K562 (cell line): ENCODE measurements around the gene RPL26. TPM values are rescaled to one million over a fixed set of nuclear protein-coding genes. Genes with fewer than 3 reads are reported as not detected.

Source experiments
- ATAC-seq: fragments of 200-7000 bp; cut with Tn5 transposase; 3 replicates; pipeline ENCODE4 v1.9.1; 2020; ENCODE audit warnings: moderate library complexity
- BruUV-seq: library from RNA; stranded (reverse); fragments of 400-500 nt; replicated peaks from 2 replicates; lab custom pipeline; 2021; lab: Mats Ljungman, UMichigan
- CTCF ChIA-PET: fragments of 300-600 bp; formaldehyde crosslinking; extraction: SDS; loops from one replicate; lab custom pipeline; 2021; ENCODE audit warnings: low intra/inter-chr PET ratio; lab: Yijun Ruan, JAX
- POLR2A ChIA-PET: fragments of 300-600, 350-650 bp; sonication (Branson Sonifier 250); formaldehyde crosslinking; extraction: SDS; loops from one replicate; lab custom pipeline; 2021; ENCODE audit warnings: antibody characterized with exemption, inconsistent platforms; lab: Yijun Ruan, JAX
- DNase-seq, 4 experiments: peaks; one replicate each; pipeline versions ENCODE4 v3.0.0 to v3.0.0-alpha.2; 2011 to 2018; ENCODE audit warnings: low spot score in 3 of 4, mixed read lengths in 3 of 4; ENCODE audit errors: extremely low read depth in 1 of 4
- FAIRE-seq: peaks from 2 replicates; lab custom pipeline; 2011; peaks lifted over from hg19 to GRCh38; lab: Jason Lieb, UNC
- H2AFZ ChIP-seq: 2 replicates; pipeline ENCODE4 v1.6.0; 2011; ENCODE audit warnings: low read depth, low read length, control low read depth, inconsistent platforms
- H3K27ac ChIP-seq: fragments of 200-600 bp; 3 replicates; pipeline ENCODE4 v1.8.0; 2011; ENCODE audit warnings: low read depth, mild to moderate bottlenecking, control low read depth, inconsistent platforms, low read length, moderate library complexity, mixed read lengths; ENCODE audit errors: extremely low read depth
- H3K27me3 ChIP-seq, 2 experiments: fragments of 300-600 bp in 1 of 2; 2 replicates in 1 of 2; 3 replicates in 1 of 2; pipeline versions ENCODE4 v1.6.0 to v1.8.0; 2011; ENCODE audit warnings: inconsistent platforms in 2 of 2, low read length in 2 of 2, mild to moderate bottlenecking in 1 of 2, mixed read lengths in 1 of 2, moderate library complexity in 1 of 2; ENCODE audit not compliant: control insufficient read depth in 2 of 2, insufficient read depth in 2 of 2
- H3K36me3 ChIP-seq: fragments of 300-600 bp; 3 replicates; pipeline ENCODE4 v1.8.0; 2011; ENCODE audit warnings: mild to moderate bottlenecking, low read length, inconsistent platforms; ENCODE audit not compliant: control insufficient read depth, insufficient read depth
- H3K4me1 ChIP-seq, 2 experiments: fragments of 200-600 bp in 1 of 2; replicated peaks in 1 of 2; 2 replicates in 1 of 2; 3 replicates in 1 of 2; pipeline versions ENCODE4 v1.5.1 to v1.8.0; 2011; ENCODE audit warnings: inconsistent platforms in 2 of 2, low read length in 2 of 2, mild to moderate bottlenecking in 1 of 2, mixed read lengths in 1 of 2, moderate library complexity in 1 of 2; ENCODE audit not compliant: control insufficient read depth in 2 of 2, insufficient read depth in 2 of 2
- H3K4me2 ChIP-seq: 2 replicates; pipeline ENCODE4 v1.6.1; 2011; ENCODE audit warnings: low read length, control low read depth, inconsistent platforms, mixed read lengths; ENCODE audit not compliant: insufficient read depth
- H3K4me3 ChIP-seq: fragments of 200-600 bp; sonication (generic), shearing (Covaris generic); 2 replicates; pipeline ENCODE4 v1.5.1; 2016; ENCODE audit warnings: control low read depth, inconsistent platforms
- H3K79me2 ChIP-seq: fragments of 200-600 bp; 3 replicates; pipeline ENCODE4 v1.8.0; 2011; ENCODE audit warnings: low read length, inconsistent platforms; ENCODE audit not compliant: control insufficient read depth, insufficient read depth
- H3K9ac ChIP-seq, 2 experiments: 2 replicates each; pipeline versions ENCODE4 v1.6.0 to v1.6.1; 2011; ENCODE audit warnings: low read depth in 2 of 2, low read length in 2 of 2, control low read depth in 1 of 2, inconsistent platforms in 1 of 2, mild to moderate bottlenecking in 1 of 2, mixed read lengths in 1 of 2; ENCODE audit not compliant: insufficient read depth in 1 of 2
- H3K9me1 ChIP-seq: one replicate; pipeline ENCODE4 v1.6.0; 2011; ENCODE audit warnings: inconsistent platforms, mild to moderate bottlenecking, low read length, moderate library complexity; ENCODE audit not compliant: control insufficient read depth, insufficient read depth
- H3K9me3 ChIP-seq: replicated peaks from 2 replicates; pipeline ENCODE4 v1.5.1; 2011; ENCODE audit warnings: low read depth, low read length, inconsistent platforms; ENCODE audit not compliant: control insufficient read depth, insufficient read depth
- H4K20me1 ChIP-seq: replicated peaks from 2 replicates; pipeline ENCODE4 v1.6.1; 2011; ENCODE audit warnings: low read length, inconsistent platforms, mixed read lengths; ENCODE audit not compliant: control insufficient read depth, insufficient read depth
- GABPA ChIP-seq: fragments of 200-800 bp; sonication (Bioruptor generic); conservative IDR thresholded peaks from 2 replicates; pipeline ENCODE4 v1.6.1; 2016; ENCODE audit warnings: low read depth, missing genetic modification characterization, missing compliant biosample characterization
- KDM4B ChIP-seq, 2 experiments: fragments of 450-650 bp in 1 of 2; sonication (generic) in 1 of 2; IDR thresholded peaks; 2 replicates each; pipeline ENCODE4 v1.6.1; 2016 to 2017; ENCODE audit warnings: borderline replicate concordance in 2 of 2, antibody characterized with exemption in 1 of 2, low read depth in 1 of 2, mild to moderate bottlenecking in 1 of 2
- NFYB ChIP-seq: IDR thresholded peaks from 2 replicates; pipeline ENCODE4 v1.6.1; 2011; ENCODE audit warnings: mild to moderate bottlenecking, moderate library complexity; ENCODE audit not compliant: insufficient read length; ENCODE audit errors: extremely low read depth
- TGIF2 ChIP-seq: sonication (generic); formaldehyde crosslinking; IDR thresholded peaks from 2 replicates; pipeline ENCODE4 v1.8.1; 2022; ENCODE audit warnings: mild to moderate bottlenecking, missing genetic modification reagents, moderate library complexity
- THRB ChIP-seq: fragments of 450-650 bp; formaldehyde crosslinking; conservative IDR thresholded peaks from 2 replicates; pipeline ENCODE4 v1.4.0; 2022; ENCODE audit warnings: mild to moderate bottlenecking, missing genetic modification characterization
- ZNF165 ChIP-seq: fragments of 250-450 bp; sonication (Bioruptor Pico); IDR thresholded peaks from 2 replicates; pipeline ENCODE4 v1.4.0; 2020; ENCODE audit warnings: borderline replicate concordance
- ZNF23 ChIP-seq: fragments of 250-450 bp; sonication (Bioruptor Pico); IDR thresholded peaks from 2 replicates; pipeline ENCODE4 v1.4.0; 2020; ENCODE audit warnings: mild to moderate bottlenecking
- ZNF655 ChIP-seq: fragments of 250-450 bp; sonication (Bioruptor Pico); IDR thresholded peaks from 2 replicates; pipeline ENCODE4 v1.5.0; 2021
- ZNF764 ChIP-seq: fragments of 250-450 bp; sonication (Bioruptor Pico); IDR thresholded peaks from 2 replicates; pipeline ENCODE4 v1.4.0; 2020; ENCODE audit warnings: low read depth, mild to moderate bottlenecking, moderate library complexity
- ZSCAN32 ChIP-seq: fragments of 450-650 bp; formaldehyde crosslinking; IDR thresholded peaks from 2 replicates; pipeline ENCODE4 v1.4.0; 2020; ENCODE audit warnings: mild to moderate bottlenecking, moderate library complexity
- WGBS: fragments of 100-300 bp; shearing (Covaris generic); methylation state at CpG from one replicate; pipeline ENCODE4 v1.1.6; 2016; ENCODE audit warnings: low coverage, mixed read lengths; ENCODE audit not compliant: insufficient coverage; ENCODE audit errors: missing lambda C conversion rate; 5-methylcytosine and 5-hydroxymethylcytosine counted together
- in situ Hi-C: fragments of 300-500 bp; cut with MboI; formaldehyde crosslinking; loops from 4 replicates; pipeline ENCODE4 v1.15.0; 2018; ENCODE audit warnings: inconsistent platforms, mixed read lengths
- intact Hi-C: fragments of 100-400 bp; cut with micrococcal nuclease; formaldehyde crosslinking; loops from 2 replicates; pipeline ENCODE4 v1.14.2; 2022
- polyA plus RNA-seq, 8 experiments: library from polyadenylated mRNA; depleted of rRNA in 4 of 8; stranded (reverse) in 5 of 8; unstranded in 3 of 8; fragments of >200 nt; fragmentation: Nextera tagmentation in 2 of 8; fragmentation: Illumina TruSeq in 1 of 8; extraction: Ambion mirVana in 2 of 8; extraction: Trizol in 1 of 8; gene quantifications; 2 replicates each; pipeline versions ENCODE4 v1.2.1 to v1.2.3, GENCODE V29; 2011 to 2014; ENCODE audit warnings: inconsistent platforms in 1 of 8, missing spikeins in 1 of 8
- total RNA-seq, 7 experiments: library from RNA; depleted of rRNA in 6 of 7; stranded (reverse); fragments of >200 nt in 6 of 7; fragmentation: Illumina TruSeq in 2 of 7; extraction: Trizol in 2 of 7; gene quantifications; 2 replicates each; pipeline versions ENCODE4 v1.2.1 to v1.2.3, GENCODE V29; 2011 to 2021; ENCODE audit warnings: low replicate concordance in 1 of 7
- TF ChIP-seq, protein P1 (sequence below): fragments of 250-450 bp; sonication (Bioruptor Pico); IDR thresholded peaks from 2 replicates; pipeline ENCODE4 v1.9.0; 2021; ENCODE audit warnings: mild to moderate bottlenecking, inconsistent platforms

The RPL26 gene
- total and polyA plus RNA-seq, 9 of the 15 experiments (the other 6 are each of a cell fraction or from before 2014, with no cell fraction given): 1,474 to 4,074 (median 2,904) TPM

- no peak for DNase-seq
- Histone ChIP-seq H3K4me1 (peaks cover 0 to 2% of the 10 kb centered on the region in 2 experiments; a peak in 3 of 5 replicates), H3K4me2 (no peak overlapping the region), H3K79me2 (no peaks in the 10 kb centered on the region), H3K27me3 (no peaks in the 10 kb centered on the region), H2AFZ (no peak overlapping the region), H3K27ac (no peak overlapping the region), H3K36me3 (no peaks in the 10 kb centered on the region), H3K9me1 (no peaks in the 10 kb centered on the region), H3K9me3 (no peaks in the 10 kb centered on the region), H4K20me1 (no peaks in the 10 kb centered on the region), H3K9ac (no peak overlapping the region), H3K4me3 (no peak overlapping the region)
- CTCF ChIA-PET: no interaction called here
- WGBS: 34% methylated on average over 8 of the region's 8 CpGs
- no peak for ATAC-seq
- FAIRE-seq: no peak
- intact Hi-C loops (no loop called here), in situ Hi-C loops (no loop called here)
- no TSS peak for BruUV-seq
- TF ChIP-seq ZNF165 (CRISPR knock-in tag) (no peak), TGIF2 (CRISPR knock-in tag) (no peak)
- POLR2A ChIA-PET: interaction anchor here (0.6 to 1.1 kb wide), 2 partner anchors 63 to 128 kb away, joined by 3 to 4 read pairs; no protein-coding TSS in a partner anchor
Measured at GRCh38 chr17:8354236-8354635, 28.8 kb downstream of the RPL26 start.

DNA sequence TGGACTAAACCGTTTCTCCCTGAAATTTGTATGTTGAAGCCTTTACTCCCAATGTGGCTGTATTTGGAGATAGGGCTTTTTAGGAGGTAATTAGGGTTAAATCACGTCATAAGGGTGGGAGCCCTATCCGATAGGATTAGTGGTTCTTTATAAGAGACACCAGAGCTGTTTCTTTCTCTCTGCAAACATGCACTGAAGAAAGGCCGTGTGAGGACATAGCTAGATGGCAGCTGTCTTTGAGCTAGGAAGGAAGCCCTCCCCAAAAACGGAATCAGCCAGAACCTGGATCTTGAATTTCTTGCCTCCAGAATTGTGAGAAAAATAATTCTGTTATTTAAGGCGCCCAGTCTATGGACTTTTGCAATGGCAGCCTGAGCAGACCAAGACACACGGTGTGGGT, 29.3 kb downstream of the RPL26 start:
- H3K9ac ChIP-seq: no peak overlapping the region
- CTCF ChIA-PET: no interaction called here
- DNase-seq: no peak
- H2AFZ ChIP-seq: no peak overlapping the region
- H3K9me3 ChIP-seq: no peaks in the 10 kb centered on the region
- no peaks in the 10 kb centered on the region for H3K36me3 ChIP-seq
- H4K20me1 ChIP-seq: no peaks in the 10 kb centered on the region
- no peaks in the 10 kb centered on the region for H3K79me2 ChIP-seq
- no peak for FAIRE-seq
- H3K27me3 ChIP-seq: no peaks in the 10 kb centered on the region
- ATAC-seq: no peak
- no peak overlapping the region for H3K4me2 ChIP-seq
- WGBS: 21% methylated on average over 5 of the region's 7 CpGs
- in situ Hi-C loops (no loop called here), intact Hi-C loops (no loop called here)
- no peak overlapping the region for H3K4me3 ChIP-seq
- no TSS peak for BruUV-seq
- POLR2A ChIA-PET: interaction anchor here (1.1 kb wide), 1 partner anchor 128 kb away, joined by 4 read pairs; no protein-coding TSS in a partner anchor
- H3K4me1 ChIP-seq: no peaks in the 10 kb centered on the region
- H3K27ac ChIP-seq: no peak overlapping the region
- no peaks in the 10 kb centered on the region for H3K9me1 ChIP-seq
- TF ChIP-seq ZNF764: no peak
- no peak for TF ChIP-seq ZSCAN32
- TF ChIP-seq, protein P1, sequence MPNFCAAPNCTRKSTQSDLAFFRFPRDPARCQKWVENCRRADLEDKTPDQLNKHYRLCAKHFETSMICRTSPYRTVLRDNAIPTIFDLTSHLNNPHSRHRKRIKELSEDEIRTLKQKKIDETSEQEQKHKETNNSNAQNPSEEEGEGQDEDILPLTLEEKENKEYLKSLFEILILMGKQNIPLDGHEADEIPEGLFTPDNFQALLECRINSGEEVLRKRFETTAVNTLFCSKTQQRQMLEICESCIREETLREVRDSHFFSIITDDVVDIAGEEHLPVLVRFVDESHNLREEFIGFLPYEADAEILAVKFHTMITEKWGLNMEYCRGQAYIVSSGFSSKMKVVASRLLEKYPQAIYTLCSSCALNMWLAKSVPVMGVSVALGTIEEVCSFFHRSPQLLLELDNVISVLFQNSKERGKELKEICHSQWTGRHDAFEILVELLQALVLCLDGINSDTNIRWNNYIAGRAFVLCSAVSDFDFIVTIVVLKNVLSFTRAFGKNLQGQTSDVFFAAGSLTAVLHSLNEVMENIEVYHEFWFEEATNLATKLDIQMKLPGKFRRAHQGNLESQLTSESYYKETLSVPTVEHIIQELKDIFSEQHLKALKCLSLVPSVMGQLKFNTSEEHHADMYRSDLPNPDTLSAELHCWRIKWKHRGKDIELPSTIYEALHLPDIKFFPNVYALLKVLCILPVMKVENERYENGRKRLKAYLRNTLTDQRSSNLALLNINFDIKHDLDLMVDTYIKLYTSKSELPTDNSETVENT: no peak
- TF ChIP-seq ZNF23 (CRISPR knock-in tag): no peak
- no peak for TF ChIP-seq THRB
- TF ChIP-seq NFYB: no peak
- no peak for TF ChIP-seq ZNF655 (CRISPR knock-in tag)
- no peak for TF ChIP-seq GABPA
- TF ChIP-seq KDM4B (IDR thresholded peaks at IDR 0.05; ENCODE audit: borderline replicate concordance in 2 of 2, low read depth in 1 of 2): no peak
